Left ventricle myocardium superior (tissue), 1 donor: ENCODE measurements around the gene CPNE2. TPM values are rescaled to one million over a fixed set of nuclear protein-coding genes. Genes with fewer than 3 reads are reported as not detected.
"Not testable (repeated sequence)": the region's sequence is repeated elsewhere in the genome, so short reads cannot be mapped to it uniquely, and the experiment has no call there.

Experiments
- ATAC-seq: fragments of 200-7000 bp; cut with Tn5 transposase; one replicate; pipeline ENCODE4 v1.9.1; 2020; ENCODE audit warnings: mild to moderate bottlenecking, moderate library complexity
- DNase-seq: peaks from one replicate; pipeline ENCODE4 v3.0.0-alpha.2; 2020
- intact Hi-C: fragments of 100-400 bp; cut with micrococcal nuclease; formaldehyde crosslinking; loops from one replicate; pipeline ENCODE4 v1.11.0; 2022
- total RNA-seq: library from RNA; stranded (reverse); fragmentation: NEBNext Ultra II Directional; extraction: Animal tissue kit (Norgen Biotek cat#: 25700); gene quantifications from one replicate; pipeline ENCODE4 v1.2.1, GENCODE V29; 2021
- donor health status: DM: no; HTN: yes; CAD: no; lungs with severe emphysema.

The CPNE2 gene
- total RNA-seq, 1 donor from 2014 or later: 11.2 TPM

- ATAC-seq (no peak), DNase-seq (no peak)
- intact Hi-C loops: no loop called here
Measured at GRCh38 chr16:57179215-57179828, 86.9 kb downstream of the CPNE2 start.

GRCh38 chr16:57184113-57184512, 91.7 kb downstream of the CPNE2 start:
- ATAC-seq (no peak), DNase-seq (no peak)
- intact Hi-C loops: no loop called here

GRCh38 chr16:57184887-57185445, 92.6 kb downstream of the CPNE2 start:
- ATAC-seq: no peak
- intact Hi-C loops: no loop called here
- DNase-seq: no peak

GRCh38 chr16:57185446-57185944, 93.1 kb downstream of the CPNE2 start:
- intact Hi-C loops: no loop called here
- ATAC-seq (peak; percentile 23), DNase-seq (no peak)

- peak; percentile 96 for DNase-seq
Measured at GRCh38 chr16:57185945-57186871, 93.8 kb downstream of the CPNE2 start, which contains the start of the genes PSME3IP1 and RSPRY1. TSS of gene PSME3IP1 (minus strand) at chr16:57186039. CDS start at chr16:57173854, 12,185 bp downstream. TSS of gene RSPRY1 (plus strand) at chr16:57186329. CDS start at chr16:57204659, 18,330 bp downstream.

DNA sequence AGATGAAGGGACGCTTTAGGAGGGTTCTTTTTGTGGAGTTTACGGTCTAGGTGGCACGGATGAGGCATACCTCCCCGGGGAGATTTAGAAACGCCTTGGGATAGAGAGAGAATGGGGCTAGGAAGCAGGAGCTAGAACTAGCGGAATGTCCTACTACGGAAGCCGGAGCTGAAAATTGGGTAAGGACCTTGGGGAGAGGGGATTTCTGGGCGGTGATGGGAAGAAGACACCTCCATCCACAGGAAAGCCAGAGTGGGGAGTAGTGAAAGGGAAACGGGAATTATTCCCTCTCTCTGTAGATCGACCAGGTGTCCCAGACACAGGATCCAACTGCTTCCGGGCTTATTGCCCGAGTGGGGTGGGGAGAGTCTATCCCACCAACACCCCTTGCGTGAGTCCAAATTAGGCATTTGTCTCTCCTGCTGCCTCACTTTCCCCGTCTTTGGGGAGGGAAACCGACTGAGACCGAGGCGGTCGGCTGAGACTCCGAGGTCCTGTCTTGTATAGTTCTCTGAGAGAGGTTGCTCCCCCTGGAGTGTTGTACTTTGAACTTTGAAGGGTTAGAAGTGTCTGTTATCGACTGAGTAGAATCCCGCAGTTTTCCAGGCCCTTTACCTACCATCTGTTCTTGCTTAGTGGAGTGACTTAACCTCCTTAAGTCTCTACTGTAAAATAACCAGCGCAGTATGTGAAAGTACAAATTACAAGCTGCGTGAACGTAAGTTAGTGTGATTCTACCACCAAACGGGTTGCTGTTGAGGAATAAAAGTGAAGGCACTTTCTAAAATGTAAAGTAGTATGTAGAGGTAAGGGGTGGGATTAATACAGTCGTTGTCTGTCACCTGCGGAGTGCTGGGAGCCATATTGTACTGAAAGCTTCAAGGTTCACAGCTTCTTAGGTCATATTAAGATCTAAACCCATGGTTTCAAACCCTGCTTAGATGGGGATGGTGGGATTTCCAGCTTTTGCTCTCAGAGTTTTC, 94.8 kb downstream of the CPNE2 start:
- ATAC-seq (peak; percentile 4), DNase-seq (no peak)

More at GRCh38 chr16:57185945-57186871, 93.8 kb downstream of the CPNE2 start, which contains the start of the genes PSME3IP1 and RSPRY1:
- intact Hi-C loops: no loop called here
- ATAC-seq: peak; percentile 96

DNA sequence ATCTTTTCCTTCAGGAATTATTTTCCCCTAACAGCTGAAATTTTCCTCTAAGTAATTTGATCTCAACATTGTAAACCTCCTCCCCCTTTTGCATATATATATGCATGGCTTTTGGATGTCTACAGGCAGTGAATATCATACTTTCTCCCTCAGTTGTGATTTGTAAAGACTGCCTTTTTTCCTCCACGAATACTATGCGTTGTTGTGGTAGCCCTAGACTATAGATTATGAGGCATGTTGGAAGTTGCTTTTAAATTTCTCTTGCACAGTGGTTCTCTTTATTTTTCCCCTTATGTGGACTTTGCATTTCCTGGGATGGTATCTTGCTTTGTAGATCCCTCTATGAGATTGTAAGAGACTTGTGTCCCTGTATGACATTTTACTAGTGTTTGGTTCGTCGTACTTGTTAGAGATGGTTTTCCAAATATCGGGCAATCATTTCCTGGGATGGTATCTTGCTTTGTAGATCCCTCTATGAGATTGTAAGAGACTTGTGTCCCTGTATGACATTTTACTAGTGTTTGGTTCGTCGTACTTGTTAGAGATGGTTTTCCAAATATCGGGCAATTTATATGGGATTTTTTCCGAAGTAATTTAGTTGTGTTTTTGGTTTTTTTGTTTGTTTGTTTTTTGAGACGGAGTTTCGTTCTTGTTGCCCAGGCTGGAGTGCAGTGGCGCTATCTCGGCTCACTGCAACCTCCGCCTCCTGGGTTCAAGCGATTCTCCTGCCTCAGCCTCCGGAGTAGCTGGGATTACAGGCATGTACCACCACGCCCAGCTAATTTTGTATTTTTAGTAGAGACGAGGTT, 95.7 kb downstream of the CPNE2 start:
- intact Hi-C loops, DNase-seq, ATAC-seq: not testable (repeated sequence)

More for the DNA sequence above, 94.8 kb downstream of the CPNE2 start:
- intact Hi-C loops: no loop called here

DNA sequence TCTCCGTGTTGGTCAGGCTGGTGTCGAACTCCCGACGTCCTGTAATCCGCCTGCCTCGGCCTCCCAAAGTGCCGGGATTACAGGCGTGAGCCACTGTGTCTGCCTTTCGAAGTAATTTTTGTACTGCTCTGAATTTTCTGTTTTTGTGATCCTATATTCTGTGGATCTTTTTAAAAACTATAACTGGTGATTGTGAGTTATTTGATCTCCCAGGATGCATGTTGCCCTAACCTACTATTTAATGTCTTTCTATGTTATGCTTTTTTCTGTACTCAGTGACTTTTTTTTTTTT, 96.3 kb downstream of the CPNE2 start:
- intact Hi-C loops: no loop called here
- ATAC-seq (no peak), DNase-seq (no peak)

DNA sequence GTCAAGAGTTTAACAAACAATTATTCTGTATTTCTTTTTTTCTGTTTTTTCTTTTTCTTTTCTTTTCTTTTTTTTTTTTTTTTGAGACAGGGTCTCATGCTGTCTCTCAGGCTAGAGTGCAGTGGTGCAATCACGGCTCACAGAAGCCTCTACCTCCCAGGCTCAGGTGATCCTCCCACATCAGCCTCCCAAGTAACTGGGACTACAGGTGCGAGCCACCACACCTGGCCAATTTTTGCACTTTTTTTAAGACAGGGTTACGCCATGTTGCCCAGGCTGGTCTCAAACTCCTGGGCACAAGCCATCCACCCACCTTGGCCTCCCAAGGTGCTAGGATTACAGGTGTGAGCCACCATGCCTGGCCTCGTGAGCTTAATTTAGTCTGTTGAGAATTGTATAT, 97.1 kb downstream of the CPNE2 start:
- intact Hi-C loops, DNase-seq, ATAC-seq: not testable (repeated sequence)

DNA sequence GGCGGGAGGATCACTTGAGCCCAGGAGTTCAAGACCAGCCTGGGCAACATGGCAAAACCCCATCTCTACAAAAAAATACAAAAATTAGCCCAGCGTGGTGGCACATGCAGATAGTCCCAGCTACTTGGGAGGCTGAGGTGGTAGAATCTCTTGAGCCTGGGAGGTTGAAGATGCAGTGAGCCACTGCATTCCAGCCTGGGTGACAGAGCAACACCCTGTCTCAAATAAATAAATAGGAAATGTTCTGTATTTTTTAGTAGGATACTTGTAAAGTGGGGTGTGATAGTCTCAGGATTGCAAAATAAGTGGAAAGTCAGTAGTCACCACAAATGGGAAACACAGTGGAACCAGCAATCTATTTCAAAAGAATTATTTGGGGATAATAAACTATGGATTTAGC, 97.8 kb downstream of the CPNE2 start:
- intact Hi-C loops: no loop called here
- no peak for DNase-seq
- no peak for ATAC-seq

- no peak for ATAC-seq
- no peak for DNase-seq
- intact Hi-C loops: no loop called here
Measured at GRCh38 chr16:57191056-57191571, 98.7 kb downstream of the CPNE2 start.

DNA sequence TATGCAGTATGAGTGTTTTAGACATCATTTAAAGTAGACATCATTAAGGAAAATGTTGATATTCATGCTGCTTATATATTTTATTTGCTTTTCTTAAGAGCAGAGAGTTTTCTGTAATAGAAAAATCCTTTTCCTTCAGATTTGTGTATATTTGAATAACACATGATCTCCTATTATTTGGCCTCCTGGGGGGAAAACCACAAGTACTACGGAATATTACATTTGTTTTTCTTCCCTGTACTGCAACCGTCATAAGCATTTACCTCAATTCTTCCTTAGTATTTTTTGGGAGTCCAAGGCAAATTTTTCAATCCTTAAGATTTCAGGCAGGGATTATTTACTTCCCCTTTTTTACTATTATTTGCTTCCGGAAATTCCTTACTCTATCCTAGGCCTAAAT, 99.8 kb downstream of the CPNE2 start:
- DNase-seq (no peak), ATAC-seq (no peak)
- intact Hi-C loops: no loop called here

- intact Hi-C loops: no loop called here
- no peak for ATAC-seq
- no peak for DNase-seq
Measured at GRCh38 chr16:57192720-57193486, 100.5 kb downstream of the CPNE2 start.

GRCh38 chr16:57194512-57194911, 102.1 kb downstream of the CPNE2 start:
- DNase-seq: no peak
- intact Hi-C loops: no loop called here
- peak; percentile 23 for ATAC-seq

GRCh38 chr16:57196286-57196685, 103.9 kb downstream of the CPNE2 start:
- no peak for ATAC-seq
- no peak for DNase-seq
- intact Hi-C loops: no loop called here

- intact Hi-C loops: no loop called here
- ATAC-seq: no peak
- DNase-seq: no peak
Measured at GRCh38 chr16:57196753-57197152, 104.4 kb downstream of the CPNE2 start.
